ENCODE results near the gene PIKFYVE. TPM values are rescaled to one million over a fixed set of nuclear protein-coding genes. Genes with fewer than 3 reads are reported as not detected.

Gene PIKFYVE
- total and polyA plus RNA-seq, 7 experiments from 2014 or later = 5.9 to 52.3 (median 36.5) TPM

- DNase-seq = no peak
- intact Hi-C loops (cut with micrococcal nuclease) = no loop called here
- H3K27ac Mint-ChIP-seq = peak overlapping the region in 3 of 9 donors; percentile 36 to 65 (median 56)
- peaks cover 0 to 15% (median 0%) of the 10 kb centered on the region in 7 donors for H3K4me1 Mint-ChIP-seq
- H3K36me3 ChIP-seq (ENCODE audit: control insufficient read depth in 2 of 3, insufficient read depth in 3 of 3, low read length in 3 of 3) = peaks cover 0 to 45% (median 15%) of the 10 kb centered on the region in 3 experiments
- peaks cover 0 to 2% (median 0%) of the 10 kb centered on the region in 11 donors for H3K9me3 Mint-ChIP-seq
- H3K27ac ChIP-seq (ENCODE audit: low read depth, low read length) = no peak overlapping the region
- H3K4me3 Mint-ChIP-seq = no peak overlapping the region
- H3K27me3 ChIP-seq (ENCODE audit: control insufficient read depth in 2 of 2, insufficient read depth in 2 of 2, low read length in 2 of 2) = no peaks in the 10 kb centered on the region
- ChIA-PET CTCF (no interaction called here), POLR2A (no interaction called here)
- H3K4me1 ChIP-seq (ENCODE audit: control insufficient read depth in 2 of 2, insufficient read depth in 2 of 2, low read length in 2 of 2) = no peaks in the 10 kb centered on the region
- H3K36me3 Mint-ChIP-seq = peaks cover 12 to 52% (median 31%) of the 10 kb centered on the region in 5 donors
- H3K4me3 ChIP-seq (ENCODE audit: low read length) = no peak overlapping the region
- no peaks in the 10 kb centered on the region for H3K9me3 ChIP-seq (ENCODE audit: control insufficient read depth in 2 of 3, low read length in 3 of 3)
- H3K27me3 Mint-ChIP-seq = no peaks in the 10 kb centered on the region
- ATAC-seq = no peak
Measured at GRCh38 chr2:208318127-208318526, 52.1 kb downstream of the PIKFYVE start.

DNA sequence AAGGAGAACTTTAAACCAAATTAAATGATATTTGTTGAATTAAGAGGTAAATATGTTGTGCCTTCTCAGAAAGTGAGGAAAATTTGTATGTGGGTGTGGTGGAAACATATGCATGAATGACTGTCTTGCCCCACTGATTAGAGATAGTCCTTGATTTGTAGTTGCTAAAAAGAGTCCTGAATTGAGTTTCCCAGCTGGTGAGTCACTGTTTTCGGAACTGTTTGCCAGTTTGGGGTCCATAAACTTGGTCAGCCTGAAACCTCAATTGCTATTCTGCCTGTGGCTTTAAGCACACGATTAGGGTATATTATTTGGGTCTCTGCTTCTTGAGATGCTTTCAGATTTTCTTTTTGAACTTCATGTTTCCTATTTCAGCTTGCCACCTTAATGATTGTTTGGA is 53.3 kb downstream of the PIKFYVE start:
- peaks cover 0 to 15% (median 0%) of the 10 kb centered on the region in 7 donors for H3K4me1 Mint-ChIP-seq
- peaks cover 12 to 61% (median 41%) of the 10 kb centered on the region in 5 donors for H3K36me3 Mint-ChIP-seq
- ChIA-PET POLR2A (no interaction called here), CTCF (no interaction called here)
- peaks cover 0 to 2% (median 0%) of the 10 kb centered on the region in 11 donors for H3K9me3 Mint-ChIP-seq
- Histone ChIP-seq H3K4me3 (ENCODE audit: low read length) (no peak overlapping the region), H3K4me1 (ENCODE audit: control insufficient read depth in 2 of 2, insufficient read depth in 2 of 2, low read length in 2 of 2) (no peaks in the 10 kb centered on the region), H3K9me3 (ENCODE audit: control insufficient read depth in 2 of 3, low read length in 3 of 3) (no peaks in the 10 kb centered on the region), H3K36me3 (ENCODE audit: control insufficient read depth in 2 of 3, insufficient read depth in 3 of 3, low read length in 3 of 3) (peaks cover 0 to 44% (median 15%) of the 10 kb centered on the region in 3 experiments), H3K27me3 (ENCODE audit: control insufficient read depth in 2 of 2, insufficient read depth in 2 of 2, low read length in 2 of 2) (no peaks in the 10 kb centered on the region), H3K27ac (ENCODE audit: low read depth, low read length) (no peak overlapping the region)
- H3K27ac Mint-ChIP-seq = no peak overlapping the region
- ATAC-seq (no peak), DNase-seq (no peak)
- no peaks in the 10 kb centered on the region for H3K27me3 Mint-ChIP-seq
- intact Hi-C loops (cut with micrococcal nuclease) = no loop called here
- no peak overlapping the region for H3K4me3 Mint-ChIP-seq

DNA sequence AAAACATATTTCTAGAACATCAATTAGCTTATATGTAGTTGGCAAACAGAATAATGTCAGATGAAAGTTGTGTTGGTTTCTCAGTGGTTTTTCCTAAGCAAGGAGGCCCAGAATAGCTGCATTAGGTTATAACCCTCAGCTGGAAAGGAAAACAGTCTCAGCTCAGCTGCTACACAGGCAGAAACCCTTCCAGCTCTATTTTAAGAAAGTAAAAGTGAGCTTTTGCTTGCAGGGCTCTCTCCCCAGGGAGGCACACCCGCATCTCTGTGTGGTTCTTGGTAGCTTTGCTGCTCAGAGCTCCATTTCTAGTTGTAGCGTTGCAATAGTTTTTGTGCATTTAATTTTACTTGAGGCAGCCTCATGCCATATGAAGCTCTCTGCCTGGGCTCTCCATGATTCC is 54.6 kb downstream of the PIKFYVE start:
- ChIA-PET POLR2A (no interaction called here), CTCF (no interaction called here)
- peaks cover 0 to 11% (median 0%) of the 10 kb centered on the region in 7 donors for H3K4me1 Mint-ChIP-seq
- H3K36me3 Mint-ChIP-seq = peaks cover 8 to 62% (median 38%) of the 10 kb centered on the region in 5 donors
- H3K9me3 Mint-ChIP-seq = peaks cover 0 to 2% (median 0%) of the 10 kb centered on the region in 11 donors
- DNase-seq = no peak
- H3K9me3 ChIP-seq (ENCODE audit: control insufficient read depth in 2 of 3, low read length in 3 of 3) = no peaks in the 10 kb centered on the region
- H3K27ac ChIP-seq (ENCODE audit: low read depth, low read length) = no peak overlapping the region
- H3K4me1 ChIP-seq (ENCODE audit: control insufficient read depth in 2 of 2, insufficient read depth in 2 of 2, low read length in 2 of 2) = no peaks in the 10 kb centered on the region
- H3K27ac Mint-ChIP-seq = peak overlapping the region in 1 of 9 donors; percentile 65
- H3K4me3 Mint-ChIP-seq = no peak overlapping the region
- ATAC-seq = no peak
- intact Hi-C loops (cut with micrococcal nuclease) = no loop called here
- no peak overlapping the region for H3K4me3 ChIP-seq (ENCODE audit: low read length)
- H3K36me3 ChIP-seq (ENCODE audit: control insufficient read depth in 2 of 3, insufficient read depth in 3 of 3, low read length in 3 of 3) = peaks cover 6 to 43% (median 19%) of the 10 kb centered on the region in 3 experiments
- no peaks in the 10 kb centered on the region for H3K27me3 ChIP-seq (ENCODE audit: control insufficient read depth in 2 of 2, insufficient read depth in 2 of 2, low read length in 2 of 2)
- H3K27me3 Mint-ChIP-seq = no peaks in the 10 kb centered on the region

DNA sequence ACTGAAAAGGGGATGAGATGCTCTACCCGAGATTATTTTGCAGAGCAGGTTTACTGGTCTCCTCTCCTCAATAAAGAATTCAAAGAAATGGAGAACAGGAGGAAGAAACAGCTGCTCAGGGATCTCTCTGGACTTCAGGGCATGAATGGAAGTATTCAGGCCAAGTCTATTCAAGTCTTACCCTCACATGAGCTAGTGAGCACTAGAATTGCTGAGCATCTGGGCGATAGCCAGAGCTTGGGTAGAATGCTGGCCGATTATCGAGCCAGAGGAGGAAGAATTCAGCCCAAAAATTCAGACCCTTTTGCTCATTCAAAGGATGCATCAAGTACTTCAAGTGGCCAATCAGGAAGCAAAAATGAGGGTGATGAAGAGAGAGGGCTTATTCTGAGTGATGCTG is 60.0 kb downstream of the PIKFYVE start:
- peaks cover 0 to 3% (median 0%) of the 10 kb centered on the region in 7 donors for H3K4me1 Mint-ChIP-seq
- ChIA-PET POLR2A (no interaction called here), CTCF (no interaction called here)
- H3K9me3 Mint-ChIP-seq = no peaks in the 10 kb centered on the region
- intact Hi-C loops (cut with micrococcal nuclease) = no loop called here
- no peak overlapping the region for H3K4me3 Mint-ChIP-seq
- peak overlapping the region in 1 of 9 donors; percentile 8 for H3K27ac Mint-ChIP-seq
- H3K27ac ChIP-seq (ENCODE audit: low read depth, low read length) = no peak overlapping the region
- H3K4me1 ChIP-seq (ENCODE audit: control insufficient read depth in 2 of 2, insufficient read depth in 2 of 2, low read length in 2 of 2) = no peaks in the 10 kb centered on the region
- no peak for ATAC-seq
- H3K9me3 ChIP-seq (ENCODE audit: control insufficient read depth in 2 of 3, low read length in 3 of 3) = no peaks in the 10 kb centered on the region
- H3K4me3 ChIP-seq (ENCODE audit: low read length) = no peak overlapping the region
- H3K36me3 ChIP-seq (ENCODE audit: control insufficient read depth in 2 of 3, insufficient read depth in 3 of 3, low read length in 3 of 3) = peaks cover 15 to 61% (median 18%) of the 10 kb centered on the region in 3 experiments
- H3K27me3 Mint-ChIP-seq = no peaks in the 10 kb centered on the region
- no peak for DNase-seq
- H3K36me3 Mint-ChIP-seq = peaks cover 9 to 70% (median 39%) of the 10 kb centered on the region in 5 donors
- no peaks in the 10 kb centered on the region for H3K27me3 ChIP-seq (ENCODE audit: control insufficient read depth in 2 of 2, insufficient read depth in 2 of 2, low read length in 2 of 2)

DNA sequence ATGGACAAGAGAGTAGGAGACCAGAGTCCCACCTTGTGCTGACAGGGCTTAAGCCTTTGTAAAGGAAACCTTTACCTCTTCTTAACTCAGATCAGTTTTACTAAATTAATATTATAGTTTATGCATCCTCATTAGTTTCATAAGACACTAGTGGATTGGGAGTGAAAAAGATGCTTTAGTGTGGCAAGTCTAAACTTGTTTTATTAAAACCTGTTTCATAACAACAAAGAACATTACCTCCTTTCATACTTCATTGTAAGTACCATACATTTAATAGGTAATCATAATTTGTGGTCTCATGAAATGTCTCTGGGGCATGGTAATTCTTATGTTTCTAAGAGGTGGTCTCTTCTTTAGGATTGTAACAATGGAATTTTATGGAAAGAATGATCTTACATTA is 63.4 kb downstream of the PIKFYVE start:
- H3K27me3 Mint-ChIP-seq = no peaks in the 10 kb centered on the region
- Histone ChIP-seq H3K36me3 (ENCODE audit: control insufficient read depth in 2 of 3, insufficient read depth in 3 of 3, low read length in 3 of 3) (peaks cover 15 to 71% (median 18%) of the 10 kb centered on the region in 3 experiments), H3K27me3 (ENCODE audit: control insufficient read depth in 2 of 2, insufficient read depth in 2 of 2, low read length in 2 of 2) (no peaks in the 10 kb centered on the region), H3K4me3 (ENCODE audit: low read length) (no peak overlapping the region), H3K27ac (ENCODE audit: low read depth, low read length) (no peak overlapping the region), H3K9me3 (ENCODE audit: control insufficient read depth in 2 of 3, low read length in 3 of 3) (no peaks in the 10 kb centered on the region), H3K4me1 (ENCODE audit: control insufficient read depth in 2 of 2, insufficient read depth in 2 of 2, low read length in 2 of 2) (no peaks in the 10 kb centered on the region)
- ATAC-seq (no peak), DNase-seq (no peak)
- peaks cover 5 to 54% (median 25%) of the 10 kb centered on the region in 5 donors for H3K36me3 Mint-ChIP-seq
- H3K9me3 Mint-ChIP-seq = no peaks in the 10 kb centered on the region
- intact Hi-C loops (cut with micrococcal nuclease) = no loop called here
- no peaks in the 10 kb centered on the region for H3K4me1 Mint-ChIP-seq
- ChIA-PET POLR2A (no interaction called here), CTCF (no interaction called here)
- H3K4me3 Mint-ChIP-seq = no peak overlapping the region
- peak overlapping the region in 1 of 9 donors; percentile 52 for H3K27ac Mint-ChIP-seq

- H3K4me1 Mint-ChIP-seq = no peaks in the 10 kb centered on the region
- H3K27me3 Mint-ChIP-seq = no peaks in the 10 kb centered on the region
- Histone ChIP-seq H3K36me3 (ENCODE audit: control insufficient read depth in 2 of 3, insufficient read depth in 3 of 3, low read length in 3 of 3) (peaks cover 4 to 64% (median 6%) of the 10 kb centered on the region in 3 experiments), H3K4me3 (ENCODE audit: low read length) (no peak overlapping the region), H3K9me3 (ENCODE audit: control insufficient read depth in 2 of 3, low read length in 3 of 3) (no peaks in the 10 kb centered on the region), H3K27ac (ENCODE audit: low read depth, low read length) (no peak overlapping the region), H3K27me3 (ENCODE audit: control insufficient read depth in 2 of 2, insufficient read depth in 2 of 2, low read length in 2 of 2) (no peaks in the 10 kb centered on the region), H3K4me1 (ENCODE audit: control insufficient read depth in 2 of 2, insufficient read depth in 2 of 2, low read length in 2 of 2) (no peaks in the 10 kb centered on the region)
- no peaks in the 10 kb centered on the region for H3K9me3 Mint-ChIP-seq
- CTCF ChIA-PET = no interaction called here
- H3K27ac Mint-ChIP-seq = peak overlapping the region in 6 of 9 donors; percentile 1 to 82 (median 42)
- intact Hi-C loops (cut with micrococcal nuclease) = no loop called here
- POLR2A ChIA-PET = no interaction called here
- DNase-seq (no peak), ATAC-seq (no peak)
- H3K36me3 Mint-ChIP-seq = peaks cover 5 to 37% (median 30%) of the 10 kb centered on the region in 5 donors
- no peak overlapping the region for H3K4me3 Mint-ChIP-seq
Measured at GRCh38 chr2:208334230-208334629, 68.2 kb downstream of the PIKFYVE start.

DNA sequence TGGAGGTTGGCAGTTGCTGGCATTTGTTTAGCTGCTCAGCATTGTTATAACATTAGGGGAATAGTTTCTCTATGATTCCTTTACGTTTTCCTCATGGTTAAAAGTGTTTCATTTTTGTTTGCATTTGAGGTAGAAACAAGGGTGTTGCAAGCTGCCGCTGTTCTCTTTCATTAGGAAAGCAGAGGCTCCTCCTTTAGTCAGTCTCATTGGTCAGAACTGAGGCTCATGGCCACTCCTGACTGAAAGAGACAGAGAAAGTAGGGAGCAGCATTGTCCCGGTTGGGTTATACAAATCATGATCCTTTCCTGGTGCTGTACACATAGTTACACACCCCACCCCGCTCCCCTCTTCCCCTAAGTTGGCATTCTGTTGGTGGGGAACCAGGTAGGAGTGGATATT is 80.7 kb downstream of the PIKFYVE start:
- peaks cover 4 to 65% (median 37%) of the 10 kb centered on the region in 3 experiments for H3K36me3 ChIP-seq (ENCODE audit: control insufficient read depth in 2 of 3, insufficient read depth in 3 of 3, low read length in 3 of 3)
- H3K27me3 ChIP-seq (ENCODE audit: control insufficient read depth in 2 of 2, insufficient read depth in 2 of 2, low read length in 2 of 2) = no peaks in the 10 kb centered on the region
- H3K36me3 Mint-ChIP-seq = peaks cover 11 to 53% (median 27%) of the 10 kb centered on the region in 5 donors
- ChIA-PET CTCF (no interaction called here), POLR2A (no interaction called here)
- H3K4me3 Mint-ChIP-seq = no peak overlapping the region
- intact Hi-C loops (cut with micrococcal nuclease) = no loop called here
- DNase-seq (no peak), ATAC-seq (no peak)
- no peak overlapping the region for H3K4me3 ChIP-seq (ENCODE audit: low read length)
- no peaks in the 10 kb centered on the region for H3K9me3 Mint-ChIP-seq
- no peaks in the 10 kb centered on the region for H3K9me3 ChIP-seq (ENCODE audit: control insufficient read depth in 2 of 3, low read length in 3 of 3)
- H3K27me3 Mint-ChIP-seq = no peaks in the 10 kb centered on the region
- H3K27ac ChIP-seq (ENCODE audit: low read depth, low read length) = no peak overlapping the region
- no peak overlapping the region for H3K27ac Mint-ChIP-seq
- H3K4me1 ChIP-seq (ENCODE audit: control insufficient read depth in 2 of 2, insufficient read depth in 2 of 2, low read length in 2 of 2) = no peaks in the 10 kb centered on the region
- peaks cover 0 to 1% (median 0%) of the 10 kb centered on the region in 7 donors for H3K4me1 Mint-ChIP-seq

Data from naive thymus-derived CD4-positive, alpha-beta T cell (primary cell).